ENCODE data around the gene VEPH1.

The VEPH1 gene

DNA sequence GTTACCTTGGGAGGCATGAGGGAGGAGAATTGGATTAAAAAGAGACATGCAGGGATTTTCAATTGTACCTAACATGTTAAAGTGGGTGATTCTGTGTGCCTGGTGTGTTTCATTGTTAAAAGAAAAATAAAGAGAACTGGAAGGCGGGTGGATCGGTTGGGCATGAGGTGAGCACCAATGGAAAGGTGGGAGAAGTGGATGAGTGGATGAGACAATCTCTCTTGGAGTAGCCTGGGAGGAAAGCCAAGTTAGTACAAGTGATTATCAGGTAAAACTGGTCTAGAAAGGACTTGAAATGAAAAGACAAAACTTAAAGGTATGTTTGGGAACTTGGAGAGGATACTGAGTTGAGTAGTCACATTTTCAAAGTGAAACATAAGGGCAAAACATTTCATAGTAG is 12.1 kb downstream of the VEPH1 start:
- no peak for TF ChIP-seq CTCF (IDR thresholded peaks at IDR 0.05)

GRCh38 chr3:157488144-157488543 is 15.1 kb downstream of the VEPH1 start:
- no peak for TF ChIP-seq CTCF (IDR thresholded peaks at IDR 0.05)

GRCh38 chr3:157487339-157487738 is 15.9 kb downstream of the VEPH1 start:
- no peak for TF ChIP-seq CTCF (IDR thresholded peaks at IDR 0.05)

DNA sequence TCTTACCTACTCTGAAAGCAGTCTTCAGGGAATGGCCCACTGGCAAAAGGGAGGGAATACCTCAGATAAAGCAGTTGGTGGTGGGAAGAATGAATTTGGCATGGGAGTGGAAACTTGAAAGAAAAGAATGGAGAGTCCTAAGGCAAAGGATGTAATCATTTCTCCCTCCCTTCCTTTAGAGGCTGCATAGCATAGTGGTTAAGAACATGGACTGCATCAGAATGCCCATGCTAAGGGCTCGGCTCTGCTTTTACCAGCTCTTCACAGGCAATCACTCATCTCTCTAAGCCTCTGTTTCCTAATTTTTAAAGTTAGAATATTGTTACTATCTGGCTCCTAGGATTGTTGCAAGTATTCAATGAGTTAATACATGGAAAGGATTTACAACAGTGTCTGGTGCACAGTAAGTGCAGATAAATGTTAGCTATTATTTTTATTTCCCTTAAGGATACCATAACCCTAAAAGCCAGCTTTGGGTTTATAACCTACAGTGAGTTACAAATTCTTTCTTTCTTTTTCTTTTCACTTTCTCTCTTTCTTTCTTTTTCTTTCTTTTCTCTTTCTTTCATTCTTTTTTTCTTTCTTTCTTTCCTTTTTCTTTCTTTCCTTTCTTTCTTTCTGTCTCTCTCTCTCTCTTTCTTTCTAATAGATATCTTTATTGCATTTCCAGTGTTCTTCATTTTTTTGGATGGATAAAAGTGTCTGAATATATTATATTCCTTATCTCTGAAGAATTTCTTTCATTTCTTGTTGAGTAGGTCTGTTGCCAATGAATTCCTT is 23.6 kb downstream of the VEPH1 start:
- no peak for TF ChIP-seq CTCF (IDR thresholded peaks at IDR 0.05)

DNA sequence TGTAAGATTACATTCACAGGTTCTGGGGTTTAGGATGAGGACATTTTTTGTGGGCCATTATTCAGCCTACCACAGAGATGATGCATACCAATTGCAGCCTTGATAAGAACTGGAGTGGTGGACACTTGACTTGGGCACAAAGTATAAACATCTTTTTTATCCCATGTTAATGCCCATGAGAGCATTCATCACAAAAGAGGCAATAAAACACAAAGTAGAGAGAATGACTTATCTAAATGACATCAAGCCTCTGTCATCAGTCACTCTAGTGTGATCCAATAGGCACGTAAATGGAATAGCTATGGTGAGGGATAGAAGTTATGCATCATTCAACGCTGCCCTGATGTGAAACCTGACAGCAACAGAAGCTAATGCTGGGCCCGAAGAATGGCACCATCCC is 25.8 kb downstream of the VEPH1 start:
- no peak for TF ChIP-seq CTCF (IDR thresholded peaks at IDR 0.05)

DNA sequence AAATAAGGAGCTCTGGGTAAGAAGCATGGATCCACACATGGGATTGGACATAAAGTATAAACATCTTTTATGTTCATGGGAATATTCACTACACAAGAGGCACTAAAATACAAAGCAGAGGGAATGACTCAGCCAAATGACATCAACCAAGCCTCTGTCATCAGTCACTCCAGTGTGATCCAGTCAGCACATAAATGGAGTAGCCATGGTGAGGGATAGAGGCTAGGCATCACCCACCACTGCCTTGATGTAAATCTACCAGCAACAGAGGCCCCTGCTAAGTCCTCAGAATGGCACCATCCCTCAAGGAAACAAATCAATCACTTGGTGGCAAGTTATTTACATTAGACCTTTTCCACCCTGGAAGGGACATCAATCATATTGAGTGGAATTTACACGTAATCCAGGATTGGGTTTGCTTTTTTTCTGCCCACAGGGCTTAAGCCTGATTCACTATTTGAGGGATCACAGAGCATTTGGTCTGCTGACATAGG is 27.2 kb downstream of the VEPH1 start:
- no peak for TF ChIP-seq CTCF (IDR thresholded peaks at IDR 0.05)

GRCh38 chr3:157472648-157473047 is 30.6 kb downstream of the VEPH1 start:
- TF ChIP-seq CTCF (IDR thresholded peaks at IDR 0.05): no peak

Measured in LNCAP (cell line).